HL-60 (cell line): ENCODE results near the gene PNN.

Source experiments
- POLR2AphosphoS5 ChIP-seq: IDR thresholded peaks from 2 replicates; pipeline ENCODE4 v1.6.1; 2012; ENCODE audit warnings: low read depth
- SPI1 ChIP-seq: IDR thresholded peaks from 2 replicates; pipeline ENCODE4 v1.6.1; 2012; ENCODE audit warnings: low read depth, mild to moderate bottlenecking, borderline replicate concordance
- TF ChIP-seq, protein P1 (sequence below): IDR thresholded peaks from 2 replicates; pipeline ENCODE4 v1.6.1; 2012; ENCODE audit warnings: low read depth; ENCODE audit not compliant: insufficient replicate concordance
- TF ChIP-seq, protein P2 (sequence below): IDR thresholded peaks from one replicate; pipeline ENCODE4 v1.5.1; 2011; ENCODE audit warnings: low read length, control low read depth, inconsistent platforms; ENCODE audit not compliant: insufficient read depth

DNA sequence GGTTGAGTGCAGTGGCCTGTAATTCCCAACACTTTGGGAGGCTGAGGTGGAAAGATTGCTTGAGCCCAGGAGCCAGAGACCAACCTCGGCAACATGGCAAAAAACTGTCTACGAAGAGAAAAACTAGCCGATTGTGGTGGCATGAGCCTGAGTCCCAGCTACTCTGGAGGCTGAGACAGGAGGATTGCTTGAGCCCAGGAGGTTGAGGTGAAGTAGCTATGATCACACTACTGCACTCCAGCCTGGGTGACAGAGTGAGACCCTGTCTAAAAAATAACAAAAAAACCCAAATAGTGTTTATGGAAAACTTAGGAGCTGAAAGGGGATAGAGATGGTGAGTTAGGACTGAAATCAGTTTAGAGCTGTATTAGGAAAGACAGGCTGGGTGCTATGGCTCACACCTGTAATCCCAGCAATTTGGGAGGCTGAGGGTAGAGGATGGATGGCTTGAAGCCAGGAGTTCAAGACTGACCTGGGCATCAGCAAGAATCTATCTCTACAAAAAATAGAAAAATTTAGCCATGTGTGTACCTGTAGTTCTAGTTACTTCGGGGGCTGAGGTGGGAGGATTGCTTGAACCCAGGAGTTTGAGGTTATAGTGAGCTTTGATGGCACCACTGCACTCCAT, 9.7 kb downstream of the PNN start:
- TF ChIP-seq, protein P1, sequence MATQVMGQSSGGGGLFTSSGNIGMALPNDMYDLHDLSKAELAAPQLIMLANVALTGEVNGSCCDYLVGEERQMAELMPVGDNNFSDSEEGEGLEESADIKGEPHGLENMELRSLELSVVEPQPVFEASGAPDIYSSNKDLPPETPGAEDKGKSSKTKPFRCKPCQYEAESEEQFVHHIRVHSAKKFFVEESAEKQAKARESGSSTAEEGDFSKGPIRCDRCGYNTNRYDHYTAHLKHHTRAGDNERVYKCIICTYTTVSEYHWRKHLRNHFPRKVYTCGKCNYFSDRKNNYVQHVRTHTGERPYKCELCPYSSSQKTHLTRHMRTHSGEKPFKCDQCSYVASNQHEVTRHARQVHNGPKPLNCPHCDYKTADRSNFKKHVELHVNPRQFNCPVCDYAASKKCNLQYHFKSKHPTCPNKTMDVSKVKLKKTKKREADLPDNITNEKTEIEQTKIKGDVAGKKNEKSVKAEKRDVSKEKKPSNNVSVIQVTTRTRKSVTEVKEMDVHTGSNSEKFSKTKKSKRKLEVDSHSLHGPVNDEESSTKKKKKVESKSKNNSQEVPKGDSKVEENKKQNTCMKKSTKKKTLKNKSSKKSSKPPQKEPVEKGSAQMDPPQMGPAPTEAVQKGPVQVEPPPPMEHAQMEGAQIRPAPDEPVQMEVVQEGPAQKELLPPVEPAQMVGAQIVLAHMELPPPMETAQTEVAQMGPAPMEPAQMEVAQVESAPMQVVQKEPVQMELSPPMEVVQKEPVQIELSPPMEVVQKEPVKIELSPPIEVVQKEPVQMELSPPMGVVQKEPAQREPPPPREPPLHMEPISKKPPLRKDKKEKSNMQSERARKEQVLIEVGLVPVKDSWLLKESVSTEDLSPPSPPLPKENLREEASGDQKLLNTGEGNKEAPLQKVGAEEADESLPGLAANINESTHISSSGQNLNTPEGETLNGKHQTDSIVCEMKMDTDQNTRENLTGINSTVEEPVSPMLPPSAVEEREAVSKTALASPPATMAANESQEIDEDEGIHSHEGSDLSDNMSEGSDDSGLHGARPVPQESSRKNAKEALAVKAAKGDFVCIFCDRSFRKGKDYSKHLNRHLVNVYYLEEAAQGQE, result no peak
- TF ChIP-seq, protein P2, sequence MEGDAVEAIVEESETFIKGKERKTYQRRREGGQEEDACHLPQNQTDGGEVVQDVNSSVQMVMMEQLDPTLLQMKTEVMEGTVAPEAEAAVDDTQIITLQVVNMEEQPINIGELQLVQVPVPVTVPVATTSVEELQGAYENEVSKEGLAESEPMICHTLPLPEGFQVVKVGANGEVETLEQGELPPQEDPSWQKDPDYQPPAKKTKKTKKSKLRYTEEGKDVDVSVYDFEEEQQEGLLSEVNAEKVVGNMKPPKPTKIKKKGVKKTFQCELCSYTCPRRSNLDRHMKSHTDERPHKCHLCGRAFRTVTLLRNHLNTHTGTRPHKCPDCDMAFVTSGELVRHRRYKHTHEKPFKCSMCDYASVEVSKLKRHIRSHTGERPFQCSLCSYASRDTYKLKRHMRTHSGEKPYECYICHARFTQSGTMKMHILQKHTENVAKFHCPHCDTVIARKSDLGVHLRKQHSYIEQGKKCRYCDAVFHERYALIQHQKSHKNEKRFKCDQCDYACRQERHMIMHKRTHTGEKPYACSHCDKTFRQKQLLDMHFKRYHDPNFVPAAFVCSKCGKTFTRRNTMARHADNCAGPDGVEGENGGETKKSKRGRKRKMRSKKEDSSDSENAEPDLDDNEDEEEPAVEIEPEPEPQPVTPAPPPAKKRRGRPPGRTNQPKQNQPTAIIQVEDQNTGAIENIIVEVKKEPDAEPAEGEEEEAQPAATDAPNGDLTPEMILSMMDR, result no peak
- TF ChIP-seq SPI1, result no peak
- TF ChIP-seq POLR2AphosphoS5, result peak; percentile 64; the same call in 1 of the 2 replicates
